IPS DF 6.9 (cell line): ENCODE results near the gene FARSA.
"Not testable (repeated sequence)": the region's sequence is repeated elsewhere in the genome, so short reads cannot be mapped to it uniquely, and the experiment has no call there.

Experiments
- DNase-seq: peaks from one replicate; pipeline ENCODE4 v3.0.0-alpha.2; 2013; ENCODE audit warnings: low read depth, low spot score
- H3K27ac ChIP-seq: one replicate; pipeline ENCODE4 v1.5.1; 2013; ENCODE audit warnings: low read length, control low read depth
- H3K27me3 ChIP-seq: 2 replicates; pipeline ENCODE4 v1.6.1; 2013; ENCODE audit warnings: mild to moderate bottlenecking, low read length; ENCODE audit not compliant: control insufficient read depth, insufficient read depth
- H3K36me3 ChIP-seq: 2 replicates; pipeline ENCODE4 v1.6.1; 2013; ENCODE audit warnings: low read length; ENCODE audit not compliant: control insufficient read depth, insufficient read depth
- H3K4me1 ChIP-seq: 2 replicates; pipeline ENCODE4 v1.6.1; 2013; ENCODE audit warnings: low read length; ENCODE audit not compliant: control insufficient read depth, insufficient read depth
- H3K4me3 ChIP-seq: 2 replicates; pipeline ENCODE4 v1.5.1; 2013; ENCODE audit warnings: mild to moderate bottlenecking, low read length
- H3K9me3 ChIP-seq: 2 replicates; pipeline ENCODE4 v1.6.1; 2013; ENCODE audit warnings: low read length, inconsistent platforms; ENCODE audit not compliant: control insufficient read depth, insufficient read depth
- WGBS: extraction: QIAGEN DNeasy Blood & Tissue Kit; methylation state at CpG from one replicate; pipeline ENCODE4 v1.1.7; 2013; ENCODE audit warnings: mixed read lengths, missing lambda C conversion rate; ENCODE audit not compliant: insufficient read length, insufficient coverage; 5-methylcytosine and 5-hydroxymethylcytosine counted together

Gene FARSA

DNA sequence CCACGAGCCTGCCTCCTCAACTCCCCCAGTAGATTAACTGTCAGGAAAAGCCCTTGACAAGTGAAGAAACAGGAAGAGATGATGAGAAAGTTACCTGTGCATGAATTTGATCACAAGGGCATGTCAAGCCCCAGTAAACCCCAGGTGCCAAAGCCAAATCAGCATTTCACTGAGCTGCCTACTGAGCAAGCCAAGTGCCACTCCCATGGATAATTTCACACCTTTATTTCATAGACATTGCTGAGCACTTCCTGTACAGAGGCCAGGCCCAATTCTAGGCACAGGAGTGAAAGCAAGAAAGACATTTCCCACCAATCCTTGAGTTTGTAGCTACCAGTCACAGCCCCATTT is 21.1 kb upstream of the FARSA start:
- peaks cover 20% of the 10 kb centered on the region for H3K36me3 ChIP-seq
- no peaks in the 10 kb centered on the region for H3K27me3 ChIP-seq
- H3K4me1 ChIP-seq, result 0 out of 2 replicates have a peak, but pooled peaks cover 2% of the 10 kb centered on the region
- DNase-seq, result no peak
- no peak overlapping the region for H3K27ac ChIP-seq
- no peaks in the 10 kb centered on the region for H3K9me3 ChIP-seq
- WGBS, result no CpG with 5 or more reads among the region's 1 CpG
- no peak overlapping the region for H3K4me3 ChIP-seq

DNA sequence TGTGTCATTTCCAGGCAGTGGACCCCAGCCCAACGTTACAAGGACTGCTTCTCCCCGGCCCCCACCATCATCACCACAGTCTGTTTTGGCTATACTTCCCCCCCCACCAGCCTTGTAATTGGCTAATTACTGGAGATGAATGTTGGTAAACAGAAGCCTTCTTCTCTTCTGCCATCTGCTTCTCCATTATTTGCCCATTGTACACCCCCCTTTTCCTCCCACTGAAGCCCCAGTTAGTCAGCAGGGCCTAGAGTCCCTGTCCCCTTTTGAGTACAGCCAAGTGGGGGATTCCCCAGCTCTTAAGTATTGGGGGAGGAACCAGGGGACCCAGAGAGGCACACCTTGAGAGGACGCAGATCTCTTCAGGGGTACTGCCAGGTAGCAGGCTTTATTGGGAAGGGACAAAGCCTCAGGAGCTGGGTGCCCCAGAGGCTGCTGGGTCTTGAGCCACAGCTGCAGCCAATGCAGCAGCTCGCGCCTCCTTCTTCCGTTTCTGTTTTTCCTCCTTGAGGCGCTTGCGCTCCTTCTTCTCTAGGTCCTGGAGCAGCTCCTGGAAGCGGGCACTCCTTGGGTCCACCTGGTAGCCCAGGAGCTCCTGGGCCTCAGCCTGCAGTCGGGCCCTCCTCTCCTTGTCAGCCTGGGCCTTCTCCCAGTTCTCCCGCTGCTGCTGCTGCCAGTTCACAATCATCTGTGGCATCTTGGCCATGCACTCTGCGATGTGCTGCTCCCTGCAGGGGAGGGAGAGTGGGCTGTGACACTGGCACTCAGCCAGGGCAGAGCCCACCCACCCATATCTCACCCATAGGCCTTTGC is 20.5 kb upstream of the FARSA start:
- Histone ChIP-seq H3K27me3 (no peaks in the 10 kb centered on the region), H3K4me3 (no peak overlapping the region), H3K27ac (no peak overlapping the region), H3K36me3 (peaks cover 26% of the 10 kb centered on the region), H3K4me1 (0 out of 2 replicates have a peak, but pooled peaks cover 2% of the 10 kb centered on the region), H3K9me3 (no peaks in the 10 kb centered on the region)
- no peak for DNase-seq
- WGBS, result no CpG with 5 or more reads among the region's 12 CpGs

DNA sequence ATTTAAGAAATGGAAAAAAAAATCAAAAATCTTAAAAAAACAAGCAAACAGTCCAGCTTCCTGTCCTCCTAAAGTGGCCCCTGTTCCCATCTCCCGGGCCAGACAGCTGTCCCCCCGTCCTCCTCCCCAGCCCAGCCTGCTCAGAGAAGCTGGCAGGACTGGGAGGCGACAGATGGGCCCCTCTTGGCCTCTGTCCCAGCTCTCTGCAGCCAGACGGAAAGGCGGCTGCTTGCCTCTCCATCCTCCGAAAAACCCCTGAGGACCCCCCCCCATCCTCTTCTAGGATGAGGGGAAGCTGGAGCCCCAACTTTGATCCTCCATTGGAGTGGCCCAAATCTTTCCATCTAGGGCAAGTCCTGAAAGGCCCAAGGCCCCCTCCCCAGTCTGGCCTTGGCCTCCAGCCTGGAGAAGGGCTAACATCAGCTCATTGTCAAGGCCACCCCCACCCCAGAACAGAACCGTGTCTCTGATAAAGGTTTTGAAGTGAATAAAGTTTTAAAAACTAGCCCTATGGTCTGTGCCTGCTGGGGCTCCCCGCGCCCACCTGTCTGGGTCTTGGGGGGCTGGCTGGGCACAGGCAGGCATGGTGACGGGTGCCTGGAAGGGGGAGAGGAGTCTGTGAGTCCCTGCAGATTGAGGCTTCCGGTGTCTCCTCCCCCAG is 19.8 kb upstream of the FARSA start:
- Histone ChIP-seq H3K4me3 (no peak overlapping the region), H3K9me3 (no peaks in the 10 kb centered on the region), H3K27me3 (no peaks in the 10 kb centered on the region), H3K4me1 (0 out of 2 replicates have a peak, but pooled peaks cover 2% of the 10 kb centered on the region), H3K36me3 (peaks cover 33% of the 10 kb centered on the region), H3K27ac (no peak overlapping the region)
- no CpG with 5 or more reads among the region's 11 CpGs for WGBS
- DNase-seq, result no peak

DNA sequence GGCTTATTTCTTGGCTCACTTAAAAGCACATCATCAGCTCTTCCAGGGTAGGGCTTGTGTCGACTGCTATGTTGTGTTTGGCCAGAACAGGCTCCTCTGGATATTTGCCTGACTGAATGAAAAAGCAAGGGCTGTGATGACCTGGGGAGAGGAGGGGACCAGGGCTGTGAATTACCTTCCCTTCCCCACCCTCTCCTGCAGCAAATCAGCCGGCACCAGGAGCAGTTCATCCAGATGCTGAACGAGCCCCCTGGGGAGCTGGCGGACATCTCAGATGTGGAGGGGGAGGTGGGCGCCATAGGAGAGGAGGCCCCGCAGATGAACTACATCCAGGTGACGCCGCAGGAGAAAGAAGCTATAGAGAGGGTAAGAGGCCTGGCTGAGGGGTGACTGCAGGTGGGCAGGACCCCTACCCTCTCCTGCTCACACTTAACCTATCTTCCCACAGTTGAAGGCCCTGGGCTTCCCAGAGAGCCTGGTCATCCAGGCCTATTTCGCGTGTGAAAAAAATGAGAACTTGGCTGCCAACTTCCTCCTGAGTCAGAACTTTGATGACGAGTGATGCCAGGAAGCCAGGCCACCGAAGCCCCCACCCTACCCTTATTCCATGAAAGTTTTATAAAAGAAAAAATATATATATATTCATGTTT is 19.1 kb upstream of the FARSA start:
- H3K4me1 ChIP-seq, result 0 out of 2 replicates have a peak, but pooled peaks cover 2% of the 10 kb centered on the region
- DNase-seq, result no peak
- H3K9me3 ChIP-seq, result no peaks in the 10 kb centered on the region
- peaks cover 39% of the 10 kb centered on the region for H3K36me3 ChIP-seq
- H3K4me3 ChIP-seq, result no peak overlapping the region
- WGBS, result no CpG with 5 or more reads among the region's 12 CpGs
- H3K27me3 ChIP-seq, result no peaks in the 10 kb centered on the region
- H3K27ac ChIP-seq, result no peak overlapping the region

DNA sequence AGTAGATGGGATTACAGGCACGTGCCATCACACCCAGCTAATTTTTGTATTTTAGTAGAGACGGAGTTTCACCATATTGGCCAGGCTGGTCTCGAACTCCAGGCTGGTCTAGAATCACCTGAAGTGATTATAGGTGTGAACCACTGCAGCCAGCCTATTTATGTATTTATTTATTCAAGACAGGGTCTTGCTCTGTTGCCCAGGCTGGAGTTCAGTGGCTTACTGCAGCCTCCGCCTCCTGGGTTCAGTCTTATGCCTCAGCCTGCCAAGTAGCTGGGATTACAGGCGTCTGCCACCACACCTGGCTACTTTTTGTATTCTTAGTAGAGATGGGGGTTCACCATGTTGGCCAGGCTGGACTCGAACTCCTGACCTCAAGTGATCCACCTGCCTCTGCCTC is 18.5 kb upstream of the FARSA start:
- H3K9me3 ChIP-seq, H3K27me3 ChIP-seq, DNase-seq, H3K4me3 ChIP-seq, H3K27ac ChIP-seq, H3K4me1 ChIP-seq: not testable (repeated sequence)
- WGBS, result no CpG with 5 or more reads among the region's 6 CpGs
- peaks cover 39% of the 10 kb centered on the region for H3K36me3 ChIP-seq

DNA sequence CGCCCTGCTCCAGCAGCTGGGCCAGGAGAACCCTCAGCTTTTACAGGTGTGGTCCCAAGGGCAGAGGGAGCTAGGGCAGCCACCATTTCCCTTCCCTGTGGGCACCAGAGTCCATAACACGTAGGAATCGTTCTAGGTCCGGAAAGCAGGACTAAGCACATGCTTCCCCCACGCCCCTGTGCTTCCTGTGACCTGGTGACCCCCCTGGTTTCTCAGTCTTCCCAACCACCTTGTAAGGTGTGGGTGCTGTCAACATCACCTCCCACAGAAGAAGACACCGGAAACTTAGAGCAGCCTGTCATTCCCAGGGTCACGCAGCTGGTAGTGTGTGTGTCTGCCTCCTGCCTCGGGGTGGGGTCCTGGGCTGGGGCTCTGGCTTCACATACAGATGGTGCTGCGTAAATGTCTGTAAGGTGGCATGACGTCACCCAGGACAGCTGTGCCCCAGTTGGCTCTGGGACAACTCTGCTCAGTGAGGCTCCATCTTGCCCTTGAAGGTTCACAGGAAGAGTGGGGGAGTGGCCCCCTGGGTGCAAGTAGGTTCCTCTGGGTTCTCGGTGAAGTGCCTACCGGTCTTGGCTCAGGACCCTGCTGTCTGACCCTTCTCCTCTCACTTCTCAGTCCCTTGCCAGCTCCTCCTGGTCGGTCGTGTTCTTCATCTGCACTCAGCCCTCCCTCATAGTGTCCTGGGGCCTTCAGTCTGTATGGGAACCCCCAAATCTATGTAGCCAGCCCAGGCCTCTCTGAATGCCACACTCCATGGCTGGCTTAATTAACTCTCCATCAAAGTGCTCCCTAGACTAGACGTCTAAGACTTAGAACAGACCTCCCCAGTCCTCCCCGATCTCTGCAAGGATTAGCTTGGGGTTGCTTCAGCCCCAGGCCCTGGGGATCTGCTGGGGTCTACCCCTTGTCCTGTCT is 16.1 kb upstream of the FARSA start:
- no CpG with 5 or more reads among the region's 16 CpGs for WGBS
- no peak overlapping the region for H3K4me3 ChIP-seq
- no peak for DNase-seq
- no peaks in the 10 kb centered on the region for H3K9me3 ChIP-seq
- no peaks in the 10 kb centered on the region for H3K27me3 ChIP-seq
- no peak overlapping the region for H3K27ac ChIP-seq
- no peaks in the 10 kb centered on the region for H3K4me1 ChIP-seq
- peaks cover 40% of the 10 kb centered on the region for H3K36me3 ChIP-seq

DNA sequence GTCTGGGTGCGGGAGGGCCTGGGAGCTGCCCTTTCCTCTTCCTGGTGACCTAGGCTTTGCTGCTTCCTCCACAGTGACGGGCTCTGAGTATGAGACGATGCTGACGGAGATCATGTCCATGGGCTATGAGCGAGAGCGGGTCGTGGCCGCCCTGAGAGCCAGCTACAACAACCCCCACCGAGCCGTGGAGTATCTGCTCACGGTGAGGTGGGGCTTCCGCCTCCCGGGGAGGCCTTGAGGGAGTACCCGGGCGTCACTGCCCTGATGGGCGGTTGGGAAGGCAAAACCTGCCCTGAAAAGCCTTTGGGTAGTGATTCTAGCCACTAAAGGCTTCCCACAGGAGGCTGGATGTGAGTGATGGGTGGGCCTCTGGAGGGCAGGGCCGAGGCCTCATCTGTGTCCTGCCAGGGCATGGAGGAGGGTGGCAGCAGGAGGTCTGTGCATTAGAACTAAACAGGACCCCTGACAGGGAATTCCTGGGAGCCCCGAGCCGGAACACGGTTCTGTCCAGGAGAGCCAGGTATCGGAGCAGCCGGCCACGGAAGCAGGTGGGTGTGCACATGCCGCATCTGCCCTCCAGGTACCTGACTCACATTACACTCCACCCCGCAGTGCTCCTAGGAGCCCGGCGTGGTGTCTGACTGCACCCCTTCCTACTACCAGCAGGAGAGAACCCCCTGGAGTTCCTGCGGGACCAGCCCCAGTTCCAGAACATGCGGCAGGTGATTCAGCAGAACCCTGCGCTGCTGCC is 15.3 kb upstream of the FARSA start:
- WGBS, result no CpG with 5 or more reads among the region's 30 CpGs
- no peak for DNase-seq
- Histone ChIP-seq H3K36me3 (peaks cover 35% of the 10 kb centered on the region), H3K27me3 (no peaks in the 10 kb centered on the region), H3K4me3 (no peak overlapping the region), H3K27ac (no peak overlapping the region), H3K9me3 (no peaks in the 10 kb centered on the region), H3K4me1 (no peaks in the 10 kb centered on the region)

DNA sequence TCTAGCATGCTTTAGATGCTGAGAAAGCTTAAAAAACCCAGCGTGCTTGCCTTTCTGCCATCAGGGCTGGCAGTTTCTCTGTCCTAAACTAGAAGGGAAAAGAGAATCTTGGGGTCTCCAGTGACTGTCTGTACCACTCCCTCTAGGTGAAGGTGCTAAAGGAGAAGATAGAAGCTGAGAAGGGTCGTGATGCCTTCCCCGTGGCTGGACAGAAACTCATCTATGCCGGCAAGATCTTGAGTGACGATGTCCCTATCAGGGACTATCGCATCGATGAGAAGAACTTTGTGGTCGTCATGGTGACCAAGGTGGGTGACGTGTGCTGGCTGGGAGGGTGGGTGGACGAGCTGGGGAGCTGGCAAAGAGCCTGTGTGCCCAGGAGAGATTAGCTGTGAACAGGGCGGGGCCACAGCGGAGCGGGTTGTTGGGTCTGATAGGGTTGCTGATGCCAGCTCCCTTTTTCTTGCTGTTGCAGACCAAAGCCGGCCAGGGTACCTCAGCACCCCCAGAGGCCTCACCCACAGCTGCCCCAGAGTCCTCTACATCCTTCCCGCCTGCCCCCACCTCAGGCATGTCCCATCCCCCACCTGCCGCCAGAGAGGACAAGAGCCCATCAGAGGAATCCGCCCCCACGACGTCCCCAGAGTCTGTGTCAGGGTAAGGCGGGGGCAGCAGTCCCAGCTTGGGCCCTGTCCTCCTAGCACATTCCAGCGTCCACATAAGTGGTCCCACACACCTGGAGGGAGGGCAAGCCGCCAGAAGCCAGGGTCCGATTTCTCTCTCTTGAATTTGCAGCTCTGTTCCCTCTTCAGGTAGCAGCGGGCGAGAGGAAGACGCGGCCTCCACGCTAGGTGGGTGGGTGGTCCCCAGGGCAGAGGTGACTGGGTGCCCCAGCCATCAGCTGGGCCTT is 14.4 kb upstream of the FARSA start:
- Histone ChIP-seq H3K27me3 (no peaks in the 10 kb centered on the region), H3K27ac (no peak overlapping the region), H3K9me3 (no peaks in the 10 kb centered on the region), H3K4me1 (no peaks in the 10 kb centered on the region), H3K36me3 (peaks cover 37% of the 10 kb centered on the region), H3K4me3 (no peak overlapping the region)
- no CpG with 5 or more reads among the region's 28 CpGs for WGBS
- DNase-seq, result no peak
